PFSK-1 (cell line): ENCODE data around the gene IDH3A.

Source experiments
- FOXP2 ChIP-seq: optimal IDR thresholded peaks from 2 replicates; pipeline ENCODE3; 2011; ENCODE audit warnings: borderline replicate concordance, control low read depth, inconsistent platforms; ENCODE audit not compliant: insufficient read depth; ENCODE audit errors: extremely low read length, extremely low read depth
- POLR2AphosphoS5 ChIP-seq: IDR thresholded peaks from 2 replicates; pipeline ENCODE4 v1.6.1; 2012; ENCODE audit warnings: low read depth, mild to moderate bottlenecking, control low read depth, low read length, moderate library complexity
- SIN3A ChIP-seq: IDR thresholded peaks from 2 replicates; pipeline ENCODE4 v1.6.1; 2012; ENCODE audit warnings: mild to moderate bottlenecking, low read length, moderate library complexity, borderline replicate concordance; ENCODE audit not compliant: insufficient read depth
- TAF1 ChIP-seq: IDR thresholded peaks from 2 replicates; pipeline ENCODE4 v1.6.1; 2012; ENCODE audit warnings: low read length, control low read depth, borderline replicate concordance; ENCODE audit not compliant: insufficient read depth
- TF ChIP-seq, protein P1 (sequence below), 2 experiments: IDR thresholded peaks; 2 replicates each; pipeline versions ENCODE4 v1.6.1 to v1.8.0; 2011 to 2012; ENCODE audit warnings: low read depth in 2 of 2, low read length in 2 of 2, control low read depth in 1 of 2, inconsistent platforms in 1 of 2, mild to moderate bottlenecking in 1 of 2, moderate library complexity in 1 of 2; ENCODE audit not compliant: insufficient read depth in 1 of 2

DNA sequence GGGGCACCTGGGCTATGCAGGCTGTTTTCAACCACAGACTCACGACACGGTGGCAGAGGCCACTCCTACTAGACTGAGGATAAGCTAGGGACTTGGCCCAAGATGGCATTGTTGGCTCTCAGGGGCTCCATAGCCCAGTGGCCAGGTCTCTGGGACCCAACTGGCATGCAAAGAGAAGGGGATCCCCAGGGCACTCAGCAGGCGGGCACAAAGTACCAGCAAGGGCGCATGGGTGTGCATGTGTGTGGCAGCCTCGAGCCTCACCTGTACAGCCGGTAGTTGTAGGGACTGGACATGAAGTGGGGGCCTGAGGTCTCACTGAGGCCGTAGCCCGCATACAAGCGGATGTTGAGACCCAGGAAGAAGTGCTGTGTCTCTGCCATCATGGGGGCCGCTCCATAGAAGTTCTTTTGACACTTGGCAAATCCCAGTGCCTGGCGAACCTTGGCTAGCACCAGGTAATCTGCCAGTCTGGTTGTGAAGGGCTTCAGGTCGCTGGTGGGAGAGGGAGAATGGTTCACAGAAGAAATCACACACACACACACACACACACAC is 30.2 kb downstream of the IDH3A start:
- no peak for TF ChIP-seq POLR2AphosphoS5
- no peak for TF ChIP-seq TAF1
- TF ChIP-seq SIN3A, result no peak
- TF ChIP-seq, protein P1, sequence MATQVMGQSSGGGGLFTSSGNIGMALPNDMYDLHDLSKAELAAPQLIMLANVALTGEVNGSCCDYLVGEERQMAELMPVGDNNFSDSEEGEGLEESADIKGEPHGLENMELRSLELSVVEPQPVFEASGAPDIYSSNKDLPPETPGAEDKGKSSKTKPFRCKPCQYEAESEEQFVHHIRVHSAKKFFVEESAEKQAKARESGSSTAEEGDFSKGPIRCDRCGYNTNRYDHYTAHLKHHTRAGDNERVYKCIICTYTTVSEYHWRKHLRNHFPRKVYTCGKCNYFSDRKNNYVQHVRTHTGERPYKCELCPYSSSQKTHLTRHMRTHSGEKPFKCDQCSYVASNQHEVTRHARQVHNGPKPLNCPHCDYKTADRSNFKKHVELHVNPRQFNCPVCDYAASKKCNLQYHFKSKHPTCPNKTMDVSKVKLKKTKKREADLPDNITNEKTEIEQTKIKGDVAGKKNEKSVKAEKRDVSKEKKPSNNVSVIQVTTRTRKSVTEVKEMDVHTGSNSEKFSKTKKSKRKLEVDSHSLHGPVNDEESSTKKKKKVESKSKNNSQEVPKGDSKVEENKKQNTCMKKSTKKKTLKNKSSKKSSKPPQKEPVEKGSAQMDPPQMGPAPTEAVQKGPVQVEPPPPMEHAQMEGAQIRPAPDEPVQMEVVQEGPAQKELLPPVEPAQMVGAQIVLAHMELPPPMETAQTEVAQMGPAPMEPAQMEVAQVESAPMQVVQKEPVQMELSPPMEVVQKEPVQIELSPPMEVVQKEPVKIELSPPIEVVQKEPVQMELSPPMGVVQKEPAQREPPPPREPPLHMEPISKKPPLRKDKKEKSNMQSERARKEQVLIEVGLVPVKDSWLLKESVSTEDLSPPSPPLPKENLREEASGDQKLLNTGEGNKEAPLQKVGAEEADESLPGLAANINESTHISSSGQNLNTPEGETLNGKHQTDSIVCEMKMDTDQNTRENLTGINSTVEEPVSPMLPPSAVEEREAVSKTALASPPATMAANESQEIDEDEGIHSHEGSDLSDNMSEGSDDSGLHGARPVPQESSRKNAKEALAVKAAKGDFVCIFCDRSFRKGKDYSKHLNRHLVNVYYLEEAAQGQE (IDR thresholded peaks at IDR 0.05; ENCODE audit: insufficient read depth in 1 of 2, low read depth in 2 of 2, low read length in 2 of 2), result no peak
- TF ChIP-seq FOXP2, result no peak
